K562 (cell line): Measurements from ENCODE around the gene CYP11A1.

Source experiments
- CTCF ChIP-seq, 3 experiments: IDR thresholded peaks in 2 of 3; conservative IDR thresholded peaks in 1 of 3; 2 replicates each; pipeline ENCODE4 v1.5.1; 2011 to 2012; ENCODE audit warnings: low read length in 3 of 3, mild to moderate bottlenecking in 3 of 3, control low read depth in 2 of 3, improper control_type of control experiment in 1 of 3, inconsistent platforms in 1 of 3, low read depth in 1 of 3, mixed read lengths in 1 of 3, moderate library complexity in 1 of 3; ENCODE audit not compliant: insufficient read depth in 2 of 3
- GATA2 ChIP-seq: sonication (generic); formaldehyde crosslinking; IDR thresholded peaks from 2 replicates; pipeline ENCODE4 v1.4.0; 2020; ENCODE audit warnings: mild to moderate bottlenecking, missing genetic modification reagents
- RCOR1 ChIP-seq, 2 experiments: IDR thresholded peaks; 2 replicates each; pipeline ENCODE4 v1.6.1; 2012; ENCODE audit warnings: low read depth in 2 of 2, low read length in 2 of 2, borderline replicate concordance in 1 of 2, improper control_type of control experiment in 1 of 2

GRCh38 chr15:74377831-74378766 lies 10.7 kb upstream of the CYP11A1 start:
- TF ChIP-seq RCOR1 (IDR thresholded peaks at IDR 0.05; ENCODE audit: borderline replicate concordance in 1 of 2, low read depth in 2 of 2, low read length in 2 of 2) (no peak), GATA2 (no peak), CTCF (IDR thresholded peaks at IDR 0.05 in 2 of 3, conservative IDR thresholded peaks at IDR 0.05 in 1 of 3; ENCODE audit: insufficient read depth in 2 of 3, low read depth in 1 of 3, low read length in 3 of 3) (no peak)
